Measurements from ENCODE around the gene TMEM182. TPM values are rescaled to one million over a fixed set of nuclear protein-coding genes. Genes with fewer than 3 reads are reported as not detected.

The TMEM182 gene
- total RNA-seq, 1 experiment from 2014 or later = 26.5 TPM

- no peaks in the 10 kb centered on the region for H4K20me1 ChIP-seq (ENCODE audit: insufficient read depth, low read depth, low read length)
- no peaks in the 10 kb centered on the region for H3K27me3 ChIP-seq (ENCODE audit: low read length)
- no peak overlapping the region for H3K4me3 ChIP-seq (ENCODE audit: low read length)
- H3K4me1 ChIP-seq (ENCODE audit: low read length) = no peaks in the 10 kb centered on the region
- H3K79me2 ChIP-seq (ENCODE audit: low read length) = no peaks in the 10 kb centered on the region
- H2AFZ ChIP-seq (ENCODE audit: low read length) = no peak overlapping the region
- H3K4me2 ChIP-seq (ENCODE audit: low read depth, low read length, poor library complexity, severe bottlenecking) = no peak overlapping the region
- peaks cover 34% of the 10 kb centered on the region for H3K36me3 ChIP-seq (ENCODE audit: insufficient read depth, low read length)
- no peak overlapping the region for H3K9ac ChIP-seq (ENCODE audit: low read length)
- peak; percentile 66 for DNase-seq
- H3K9me2 ChIP-seq (replicated peaks; ENCODE audit: insufficient read depth, low read length) = no peaks in the 10 kb centered on the region
- H3K9me3 ChIP-seq (ENCODE audit: low read length) = peaks cover 28% of the 10 kb centered on the region
- H3K27ac ChIP-seq (ENCODE audit: low read length) = no peak overlapping the region
Measured at GRCh38 chr2:102801098-102801718, 39.4 kb downstream of the TMEM182 start.

GRCh38 chr2:102801858-102802699, 40.2 kb downstream of the TMEM182 start:
- H2AFZ ChIP-seq (ENCODE audit: low read length) = no peak overlapping the region
- no peak overlapping the region for H3K9ac ChIP-seq (ENCODE audit: low read length)
- H3K27ac ChIP-seq (ENCODE audit: low read length) = no peak overlapping the region
- no peak for DNase-seq
- no peaks in the 10 kb centered on the region for H3K27me3 ChIP-seq (ENCODE audit: low read length)
- H3K36me3 ChIP-seq (ENCODE audit: insufficient read depth, low read length) = peaks cover 29% of the 10 kb centered on the region
- H3K9me2 ChIP-seq (replicated peaks; ENCODE audit: insufficient read depth, low read length) = no peaks in the 10 kb centered on the region
- no peaks in the 10 kb centered on the region for H3K79me2 ChIP-seq (ENCODE audit: low read length)
- no peak overlapping the region for H3K4me3 ChIP-seq (ENCODE audit: low read length)
- no peak overlapping the region for H3K4me2 ChIP-seq (ENCODE audit: low read depth, low read length, poor library complexity, severe bottlenecking)
- H3K9me3 ChIP-seq (ENCODE audit: low read length) = peaks cover 27% of the 10 kb centered on the region
- no peaks in the 10 kb centered on the region for H4K20me1 ChIP-seq (ENCODE audit: insufficient read depth, low read depth, low read length)
- no peaks in the 10 kb centered on the region for H3K4me1 ChIP-seq (ENCODE audit: low read length)

GRCh38 chr2:102803041-102803896, 41.4 kb downstream of the TMEM182 start:
- no peak overlapping the region for H3K27ac ChIP-seq (ENCODE audit: low read length)
- no peak overlapping the region for H3K9ac ChIP-seq (ENCODE audit: low read length)
- no peak for DNase-seq
- H3K27me3 ChIP-seq (ENCODE audit: low read length) = no peaks in the 10 kb centered on the region
- H4K20me1 ChIP-seq (ENCODE audit: insufficient read depth, low read depth, low read length) = no peaks in the 10 kb centered on the region
- H3K4me3 ChIP-seq (ENCODE audit: low read length) = no peak overlapping the region
- no peaks in the 10 kb centered on the region for H3K4me1 ChIP-seq (ENCODE audit: low read length)
- peaks cover 18% of the 10 kb centered on the region for H3K36me3 ChIP-seq (ENCODE audit: insufficient read depth, low read length)
- H3K4me2 ChIP-seq (ENCODE audit: low read depth, low read length, poor library complexity, severe bottlenecking) = no peak overlapping the region
- H3K9me3 ChIP-seq (ENCODE audit: low read length) = peaks cover 27% of the 10 kb centered on the region
- H2AFZ ChIP-seq (ENCODE audit: low read length) = no peak overlapping the region
- no peaks in the 10 kb centered on the region for H3K79me2 ChIP-seq (ENCODE audit: low read length)
- no peaks in the 10 kb centered on the region for H3K9me2 ChIP-seq (replicated peaks; ENCODE audit: insufficient read depth, low read length)

GRCh38 chr2:102803897-102804217, 42.0 kb downstream of the TMEM182 start:
- no peaks in the 10 kb centered on the region for H3K27me3 ChIP-seq (ENCODE audit: low read length)
- no peak overlapping the region for H3K4me3 ChIP-seq (ENCODE audit: low read length)
- no peak overlapping the region for H3K4me2 ChIP-seq (ENCODE audit: low read depth, low read length, poor library complexity, severe bottlenecking)
- H3K9me2 ChIP-seq (replicated peaks; ENCODE audit: insufficient read depth, low read length) = no peaks in the 10 kb centered on the region
- H3K36me3 ChIP-seq (ENCODE audit: insufficient read depth, low read length) = peaks cover 17% of the 10 kb centered on the region
- H3K9ac ChIP-seq (ENCODE audit: low read length) = no peak overlapping the region
- H3K4me1 ChIP-seq (ENCODE audit: low read length) = no peaks in the 10 kb centered on the region
- H3K79me2 ChIP-seq (ENCODE audit: low read length) = no peaks in the 10 kb centered on the region
- no peak overlapping the region for H3K27ac ChIP-seq (ENCODE audit: low read length)
- no peaks in the 10 kb centered on the region for H4K20me1 ChIP-seq (ENCODE audit: insufficient read depth, low read depth, low read length)
- DNase-seq = no peak
- peaks cover 27% of the 10 kb centered on the region for H3K9me3 ChIP-seq (ENCODE audit: low read length)
- H2AFZ ChIP-seq (ENCODE audit: low read length) = no peak overlapping the region

GRCh38 chr2:102806250-102806837, 44.5 kb downstream of the TMEM182 start:
- H3K9me2 ChIP-seq (replicated peaks; ENCODE audit: insufficient read depth, low read length) = no peaks in the 10 kb centered on the region
- peak overlapping the region; percentile 23; the same call in 1 of the 2 replicates for H2AFZ ChIP-seq (ENCODE audit: low read length)
- H3K4me1 ChIP-seq (ENCODE audit: low read length) = no peaks in the 10 kb centered on the region
- H3K79me2 ChIP-seq (ENCODE audit: low read length) = no peaks in the 10 kb centered on the region
- H3K9ac ChIP-seq (ENCODE audit: low read length) = no peak overlapping the region
- DNase-seq = peak; percentile 82
- no peaks in the 10 kb centered on the region for H3K27me3 ChIP-seq (ENCODE audit: low read length)
- H3K9me3 ChIP-seq (ENCODE audit: low read length) = peaks cover 8% of the 10 kb centered on the region
- H3K4me3 ChIP-seq (ENCODE audit: low read length) = no peak overlapping the region
- H3K4me2 ChIP-seq (ENCODE audit: low read depth, low read length, poor library complexity, severe bottlenecking) = peak overlapping the region; percentile 35
- no peak overlapping the region for H3K27ac ChIP-seq (ENCODE audit: low read length)
- H4K20me1 ChIP-seq (ENCODE audit: insufficient read depth, low read depth, low read length) = no peaks in the 10 kb centered on the region
- H3K36me3 ChIP-seq (ENCODE audit: insufficient read depth, low read length) = no peaks in the 10 kb centered on the region; the same call in 1 of the 2 replicates

GRCh38 chr2:102809291-102810189, 47.7 kb downstream of the TMEM182 start:
- H4K20me1 ChIP-seq (ENCODE audit: insufficient read depth, low read depth, low read length) = no peaks in the 10 kb centered on the region
- no peak overlapping the region for H3K27ac ChIP-seq (ENCODE audit: low read length)
- no peaks in the 10 kb centered on the region for H3K9me3 ChIP-seq (ENCODE audit: low read length)
- H3K9ac ChIP-seq (ENCODE audit: low read length) = no peak overlapping the region
- H3K4me3 ChIP-seq (ENCODE audit: low read length) = no peak overlapping the region
- H3K9me2 ChIP-seq (replicated peaks; ENCODE audit: insufficient read depth, low read length) = no peaks in the 10 kb centered on the region; the same call in 1 of the 2 replicates
- H3K27me3 ChIP-seq (ENCODE audit: low read length) = no peaks in the 10 kb centered on the region
- no peaks in the 10 kb centered on the region for H3K4me1 ChIP-seq (ENCODE audit: low read length)
- no peak overlapping the region for H2AFZ ChIP-seq (ENCODE audit: low read length)
- H3K36me3 ChIP-seq (ENCODE audit: insufficient read depth, low read length) = no peaks in the 10 kb centered on the region
- no peak overlapping the region for H3K4me2 ChIP-seq (ENCODE audit: low read depth, low read length, poor library complexity, severe bottlenecking)
- no peaks in the 10 kb centered on the region for H3K79me2 ChIP-seq (ENCODE audit: low read length)
- DNase-seq = no peak

- Histone ChIP-seq H3K4me1 (ENCODE audit: low read length) (no peaks in the 10 kb centered on the region), H4K20me1 (ENCODE audit: insufficient read depth, low read depth, low read length) (no peaks in the 10 kb centered on the region), H3K27me3 (ENCODE audit: low read length) (no peaks in the 10 kb centered on the region), H3K9ac (ENCODE audit: low read length) (no peak overlapping the region), H2AFZ (ENCODE audit: low read length) (no peak overlapping the region), H3K4me2 (ENCODE audit: low read depth, low read length, poor library complexity, severe bottlenecking) (no peak overlapping the region), H3K4me3 (ENCODE audit: low read length) (no peak overlapping the region), H3K79me2 (ENCODE audit: low read length) (no peaks in the 10 kb centered on the region), H3K9me2 (replicated peaks; ENCODE audit: insufficient read depth, low read length) (no peaks in the 10 kb centered on the region; the same call in 1 of the 2 replicates), H3K9me3 (ENCODE audit: low read length) (no peaks in the 10 kb centered on the region), H3K27ac (ENCODE audit: low read length) (no peak overlapping the region), H3K36me3 (ENCODE audit: insufficient read depth, low read length) (no peaks in the 10 kb centered on the region; the same call in 1 of the 2 replicates)
- no peak for DNase-seq
Measured at GRCh38 chr2:102815285-102815684, 53.5 kb downstream of the TMEM182 start.

All from Karpas-422 (cell line).